Adrenal gland (tissue), 12 donors: ENCODE results near the gene WDR49. TPM values are rescaled to one million over a fixed set of nuclear protein-coding genes. Genes with fewer than 3 reads are reported as not detected.

ENCODE experiments used
- DNase-seq, 7 donors: peaks; one replicate each; pipeline ENCODE4 v3.0.0-alpha.2; 2019 to 2020
- H3K27ac ChIP-seq, 5 donors: fragments of 200-600 bp; sonication (generic) in 4 of 5; 1 replicate in 3 of 5; 2 replicates in 2 of 5; pipeline versions ENCODE4 v1.5.1 to v1.8.0; 2016 to 2020; ENCODE audit warnings: mild to moderate bottlenecking in 1 of 5
- H3K27me3 ChIP-seq: fragments of 200-600 bp; 2 replicates; pipeline ENCODE4 v1.8.0; 2021
- H3K36me3 ChIP-seq, 2 donors: fragments of 200-600 bp; replicated peaks in 1 of 2; 1 replicate in 1 of 2; 2 replicates in 1 of 2; pipeline versions ENCODE4 v1.5.1 to v1.8.0; 2018 to 2022
- H3K4me1 ChIP-seq, 2 donors: fragments of 200-600 bp; replicated peaks in 1 of 2; 1 replicate in 1 of 2; 2 replicates in 1 of 2; pipeline versions ENCODE4 v1.5.1 to v1.8.0; 2018 to 2021
- H3K4me3 ChIP-seq, 4 donors: fragments of 200-600 bp; sonication (generic) in 3 of 4; one replicate each; pipeline ENCODE4 v1.5.1; 2016 to 2018
- H3K9me3 ChIP-seq, 3 donors: fragments of 200-600 bp; sonication (generic) in 1 of 3; replicated peaks in 1 of 3; 1 replicate in 2 of 3; 2 replicates in 1 of 3; pipeline versions ENCODE4 v1.5.1 to v1.8.0; 2016 to 2021
- POLR2A ChIP-seq, 2 donors: fragments of 450-650 bp; IDR thresholded peaks; one replicate each; pipeline ENCODE4 v1.6.1; 2017; ENCODE audit warnings: antibody characterized with exemption in 2 of 2, mild to moderate bottlenecking in 2 of 2, moderate library complexity in 1 of 2
- WGBS, 4 donors: extraction: QIAGEN DNeasy Blood & Tissue Kit in 2 of 4; methylation state at CpG; one replicate each; pipeline versions ENCODE4 v1.1.5 to v1.1.7; 2013 to 2017; 5-methylcytosine and 5-hydroxymethylcytosine counted together
- intact Hi-C, 2 donors: fragments of 100-400 bp; cut with DNase I; formaldehyde crosslinking; loops; one replicate each; pipeline versions ENCODE4 v1.14.1 to v1.15.0; 2022 to 2023
- polyA plus RNA-seq, 3 donors: library from polyadenylated mRNA; stranded (reverse); fragments of 200-250 nt in 2 of 3; fragments of 350-450 nt in 1 of 3; fragmentation: Illumina TruSeq in 1 of 3; extraction: RNeasy Lipid Tissue Mini Kit (QIAGEN cat#74804) in 1 of 3; gene quantifications; one replicate each; pipeline ENCODE4 v1.2.3, GENCODE V29; 2013 to 2014
- total RNA-seq, 9 donors: library from RNA; depleted of rRNA in 4 of 9; stranded (reverse); fragments of >200 nt in 4 of 9; fragments of 120-200 nt in 1 of 9; fragmentation: NEBNext Ultra II Directional in 1 of 9; extraction: Animal tissue kit (Norgen Biotek cat#: 25700) in 1 of 9; gene quantifications; one replicate each; pipeline versions ENCODE4 v1.1.0 to v1.2.4, GENCODE V29; 2013 to 2023
- TF ChIP-seq, protein P1 (sequence below), 6 experiments: fragments of 450-650 bp in 4 of 6; fragments of 200-600 bp in 2 of 6; sonication (generic) in 1 of 6; IDR thresholded peaks; 1 replicate in 5 of 6; 2 replicates in 1 of 6; pipeline versions ENCODE4 v1.5.1 to v1.8.0; 2016 to 2021; ENCODE audit warnings: antibody characterized with exemption in 6 of 6, mild to moderate bottlenecking in 2 of 6, moderate library complexity in 1 of 6
- donor health status: healthy with polysubstance abuse.
- donor health status: Bipolar disorder and iron deficiency.
- donor health status: DM: yes; HTN: yes; CAD: no.
- donor health status: DM: no; HTN: no; CAD: no.
- donor health status: DM: no; HTN: no; CAD: no.
- donor health status: DM: yes; HTN: yes; CAD: no.

WDR49 gene
- total and polyA plus RNA-seq, 12 donors, result 0.07 to 1.3 (median 0.34) TPM; not detected in 5

DNA sequence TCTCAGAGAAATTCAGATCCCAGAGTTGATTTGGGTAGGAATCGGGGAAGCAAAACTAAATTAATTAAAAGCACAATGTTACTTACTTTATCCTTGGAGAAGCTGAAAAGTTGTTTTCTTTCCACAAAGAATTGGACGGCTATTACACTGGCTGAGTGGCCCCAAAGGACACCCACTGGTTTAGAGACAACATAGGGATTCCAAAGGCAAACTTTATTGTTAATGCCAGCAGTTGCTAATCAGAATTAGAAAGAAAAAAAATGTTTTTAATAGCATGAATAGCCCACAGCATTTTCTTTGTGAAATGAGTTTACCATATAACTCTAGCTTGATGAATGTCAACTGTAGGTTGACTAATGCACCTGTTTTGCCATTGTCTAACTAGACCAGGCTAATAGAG, 51.7 kb downstream of the WDR49 start:
- Histone ChIP-seq H3K9me3 (no peaks in the 10 kb centered on the region), H3K36me3 (no peaks in the 10 kb centered on the region), H3K4me1 (no peaks in the 10 kb centered on the region), H3K4me3 (no peak overlapping the region), H3K27ac (no peak overlapping the region), H3K27me3 (no peaks in the 10 kb centered on the region)
- intact Hi-C loops, result no loop called here
- 56 to 64% (median 61%) methylated on average over 2 of the region's 2 CpGs for WGBS, 4 donors
- no peak for TF ChIP-seq POLR2A (IDR thresholded peaks at IDR 0.05)
- TF ChIP-seq, protein P1, sequence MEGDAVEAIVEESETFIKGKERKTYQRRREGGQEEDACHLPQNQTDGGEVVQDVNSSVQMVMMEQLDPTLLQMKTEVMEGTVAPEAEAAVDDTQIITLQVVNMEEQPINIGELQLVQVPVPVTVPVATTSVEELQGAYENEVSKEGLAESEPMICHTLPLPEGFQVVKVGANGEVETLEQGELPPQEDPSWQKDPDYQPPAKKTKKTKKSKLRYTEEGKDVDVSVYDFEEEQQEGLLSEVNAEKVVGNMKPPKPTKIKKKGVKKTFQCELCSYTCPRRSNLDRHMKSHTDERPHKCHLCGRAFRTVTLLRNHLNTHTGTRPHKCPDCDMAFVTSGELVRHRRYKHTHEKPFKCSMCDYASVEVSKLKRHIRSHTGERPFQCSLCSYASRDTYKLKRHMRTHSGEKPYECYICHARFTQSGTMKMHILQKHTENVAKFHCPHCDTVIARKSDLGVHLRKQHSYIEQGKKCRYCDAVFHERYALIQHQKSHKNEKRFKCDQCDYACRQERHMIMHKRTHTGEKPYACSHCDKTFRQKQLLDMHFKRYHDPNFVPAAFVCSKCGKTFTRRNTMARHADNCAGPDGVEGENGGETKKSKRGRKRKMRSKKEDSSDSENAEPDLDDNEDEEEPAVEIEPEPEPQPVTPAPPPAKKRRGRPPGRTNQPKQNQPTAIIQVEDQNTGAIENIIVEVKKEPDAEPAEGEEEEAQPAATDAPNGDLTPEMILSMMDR (IDR thresholded peaks at IDR 0.05), result no peak
- DNase-seq, result no peak

DNA sequence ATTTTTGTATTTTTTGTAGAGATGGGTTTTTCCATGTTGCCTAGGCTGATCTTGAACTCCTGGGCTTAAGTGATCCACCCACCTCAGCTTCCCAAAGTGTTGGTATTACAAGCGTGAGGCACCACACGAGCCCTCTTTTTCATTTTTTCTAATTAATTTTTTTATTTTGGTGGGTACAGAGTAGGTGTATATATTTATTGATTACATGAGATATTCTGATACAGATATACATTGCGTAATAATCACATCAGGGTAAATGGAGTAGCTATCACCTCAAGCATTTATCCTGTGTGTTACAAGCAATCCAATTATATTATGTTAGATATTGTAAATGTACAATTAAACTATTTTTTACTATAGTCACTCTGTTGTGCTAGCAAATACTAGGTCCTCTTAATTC, 66.1 kb downstream of the WDR49 start:
- Histone ChIP-seq H3K27me3 (no peaks in the 10 kb centered on the region), H3K27ac (no peak overlapping the region), H3K9me3 (no peaks in the 10 kb centered on the region), H3K36me3 (no peaks in the 10 kb centered on the region), H3K4me1 (no peaks in the 10 kb centered on the region), H3K4me3 (no peak overlapping the region)
- TF ChIP-seq POLR2A (IDR thresholded peaks at IDR 0.05), result no peak
- TF ChIP-seq, protein P1 (IDR thresholded peaks at IDR 0.05), result no peak
- DNase-seq, result no peak
- intact Hi-C loops, result no loop called here
- 80 to 94% (median 84%) methylated on average over 3 of the region's 3 CpGs for WGBS, 4 donors

DNA sequence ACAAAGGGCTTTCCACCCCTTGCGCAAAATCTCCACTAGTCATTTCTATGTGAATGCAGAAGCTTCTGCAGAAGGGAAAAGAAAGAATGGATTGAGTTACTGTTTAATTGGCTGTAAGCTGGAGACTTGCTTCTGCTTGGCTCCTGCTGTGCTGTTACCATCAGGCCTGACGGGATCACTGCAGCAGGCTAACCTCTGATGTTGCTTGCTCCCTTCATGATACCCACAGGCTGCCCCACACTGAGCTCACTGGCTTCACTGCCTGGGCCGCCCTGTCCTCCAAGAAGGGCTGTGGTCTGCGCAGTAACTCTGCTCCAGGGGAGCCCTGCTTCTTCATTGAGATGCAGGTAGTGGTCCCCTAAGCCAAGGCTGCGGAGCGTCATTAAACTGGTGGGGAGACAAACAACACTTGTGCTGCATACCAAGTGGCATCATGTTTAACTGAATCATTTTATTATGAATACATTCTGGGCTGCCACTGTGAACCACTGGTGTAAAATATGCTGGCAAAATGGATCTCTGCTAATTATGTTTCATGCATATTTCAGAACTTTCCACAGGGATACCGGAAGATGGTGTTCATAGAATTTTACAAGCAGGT, 78.6 kb downstream of the WDR49 start:
- H3K4me1 ChIP-seq, result no peaks in the 10 kb centered on the region
- no peaks in the 10 kb centered on the region for H3K9me3 ChIP-seq
- DNase-seq, result no peak
- no peaks in the 10 kb centered on the region for H3K27me3 ChIP-seq
- intact Hi-C loops, result no loop called here
- no peak for TF ChIP-seq POLR2A (IDR thresholded peaks at IDR 0.05)
- TF ChIP-seq, protein P1 (IDR thresholded peaks at IDR 0.05), result no peak
- no peak overlapping the region for H3K27ac ChIP-seq
- 68 to 76% (median 71%) methylated on average over 5 to 7 of the region's 7 CpGs for WGBS, 4 donors
- no peaks in the 10 kb centered on the region for H3K36me3 ChIP-seq
- no peak overlapping the region for H3K4me3 ChIP-seq

DNA sequence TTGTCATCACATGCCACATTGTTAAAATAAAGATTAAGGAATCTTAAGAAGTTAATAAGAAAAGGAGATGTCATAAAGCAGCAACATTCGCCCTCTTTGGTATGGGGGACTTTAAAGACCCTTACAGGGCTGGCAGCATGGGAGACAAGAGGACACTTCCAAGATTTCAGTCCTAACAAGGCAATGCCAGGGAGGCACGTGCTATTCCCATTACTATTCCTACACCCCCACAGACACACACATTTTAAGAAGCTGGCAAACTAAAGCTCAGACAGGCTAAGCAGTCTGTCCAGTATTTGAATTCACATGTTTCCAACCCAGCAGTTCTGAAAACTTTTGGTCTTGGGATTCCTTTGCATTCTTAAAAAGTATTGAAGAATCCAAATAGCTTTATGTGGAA, 80.8 kb downstream of the WDR49 start:
- Histone ChIP-seq H3K4me3 (no peak overlapping the region), H3K36me3 (no peaks in the 10 kb centered on the region), H3K27ac (no peak overlapping the region), H3K4me1 (no peaks in the 10 kb centered on the region), H3K27me3 (no peaks in the 10 kb centered on the region), H3K9me3 (no peaks in the 10 kb centered on the region)
- no peak for TF ChIP-seq POLR2A (IDR thresholded peaks at IDR 0.05)
- TF ChIP-seq, protein P1 (IDR thresholded peaks at IDR 0.05), result no peak
- intact Hi-C loops, result no loop called here
- WGBS, 4 donors, result 46 to 68% (median 58%) methylated on average over 2 of the region's 2 CpGs
- DNase-seq, result no peak
